Epithelial cell of proximal tubule (primary cell): ENCODE measurements around the gene PCNX2. TPM values are rescaled to one million over a fixed set of nuclear protein-coding genes. Genes with fewer than 3 reads are reported as not detected.

Experiments used
- DNase-seq: peaks from one replicate; pipeline ENCODE4 v3.0.0-alpha.2; 2011; ENCODE audit warnings: low read depth
- H3K4me3 ChIP-seq: 2 replicates; pipeline ENCODE4 v1.5.1; 2011; ENCODE audit warnings: low read depth, mild to moderate bottlenecking, low read length
- total RNA-seq: library from RNA; depleted of rRNA; stranded (reverse); fragments of >200 nt; gene quantifications from 2 replicates; pipeline ENCODE4 v1.2.3, GENCODE V29; 2015
- TF ChIP-seq, protein P1 (sequence below): conservative IDR thresholded peaks from 2 replicates; pipeline ENCODE4 v1.5.1; 2012; ENCODE audit warnings: low read depth, mild to moderate bottlenecking, low read length

PCNX2 gene
- total RNA-seq, 1 donor from 2014 or later, result 11.4 TPM

GRCh38 chr1:233015965-233016364, 279.6 kb downstream of the PCNX2 start:
- TF ChIP-seq, protein P1, sequence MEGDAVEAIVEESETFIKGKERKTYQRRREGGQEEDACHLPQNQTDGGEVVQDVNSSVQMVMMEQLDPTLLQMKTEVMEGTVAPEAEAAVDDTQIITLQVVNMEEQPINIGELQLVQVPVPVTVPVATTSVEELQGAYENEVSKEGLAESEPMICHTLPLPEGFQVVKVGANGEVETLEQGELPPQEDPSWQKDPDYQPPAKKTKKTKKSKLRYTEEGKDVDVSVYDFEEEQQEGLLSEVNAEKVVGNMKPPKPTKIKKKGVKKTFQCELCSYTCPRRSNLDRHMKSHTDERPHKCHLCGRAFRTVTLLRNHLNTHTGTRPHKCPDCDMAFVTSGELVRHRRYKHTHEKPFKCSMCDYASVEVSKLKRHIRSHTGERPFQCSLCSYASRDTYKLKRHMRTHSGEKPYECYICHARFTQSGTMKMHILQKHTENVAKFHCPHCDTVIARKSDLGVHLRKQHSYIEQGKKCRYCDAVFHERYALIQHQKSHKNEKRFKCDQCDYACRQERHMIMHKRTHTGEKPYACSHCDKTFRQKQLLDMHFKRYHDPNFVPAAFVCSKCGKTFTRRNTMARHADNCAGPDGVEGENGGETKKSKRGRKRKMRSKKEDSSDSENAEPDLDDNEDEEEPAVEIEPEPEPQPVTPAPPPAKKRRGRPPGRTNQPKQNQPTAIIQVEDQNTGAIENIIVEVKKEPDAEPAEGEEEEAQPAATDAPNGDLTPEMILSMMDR, result no peak
- no peak for DNase-seq
- H3K4me3 ChIP-seq, result no peak overlapping the region

DNA sequence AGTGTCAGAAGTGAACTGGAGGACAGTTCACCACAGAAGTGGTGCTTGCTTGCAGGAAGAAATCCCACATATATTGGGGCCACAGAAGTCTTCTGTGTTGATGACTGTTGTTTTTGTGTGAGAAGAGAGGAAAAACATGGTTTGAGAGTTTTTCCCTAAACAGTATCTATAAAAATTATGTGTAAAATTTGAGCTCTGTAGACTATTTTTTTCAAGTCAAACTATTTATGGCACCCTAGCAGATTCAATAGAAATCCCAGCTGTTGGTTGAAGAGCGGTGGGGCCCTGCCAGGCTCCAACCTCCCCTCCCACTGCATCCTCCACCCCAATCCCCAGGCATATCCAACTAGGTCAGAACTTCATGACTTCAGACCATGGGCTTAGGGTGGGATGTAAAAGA, 283.5 kb downstream of the PCNX2 start:
- no peak overlapping the region for H3K4me3 ChIP-seq
- no peak for DNase-seq
- TF ChIP-seq, protein P1, result no peak

DNA sequence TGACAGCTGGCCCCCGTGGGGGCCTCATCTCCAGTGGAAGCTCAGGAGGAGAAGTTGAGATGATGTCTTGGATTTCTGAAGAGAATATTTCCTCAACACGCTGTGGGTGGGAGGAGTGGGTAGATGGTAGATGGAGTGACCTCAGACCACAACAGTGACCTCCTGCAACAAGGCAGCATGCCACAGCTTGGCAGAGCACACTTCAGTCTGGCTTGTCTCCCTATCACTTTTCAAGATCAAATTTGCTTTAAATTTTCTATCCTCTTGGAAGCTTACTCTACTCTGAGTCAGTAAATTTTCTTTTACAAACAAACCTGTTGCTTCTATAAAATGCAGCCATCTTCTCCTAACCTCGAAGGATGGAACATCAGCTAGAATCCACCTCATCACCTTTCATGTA, 285.4 kb downstream of the PCNX2 start:
- DNase-seq, result no peak

GRCh38 chr1:233006541-233006973, 289.0 kb downstream of the PCNX2 start:
- TF ChIP-seq, protein P1, result no peak
- H3K4me3 ChIP-seq, result no peak overlapping the region
- DNase-seq, result no peak

More for the DNA sequence above, 285.4 kb downstream of the PCNX2 start:
- TF ChIP-seq, protein P1, result no peak
- no peak overlapping the region for H3K4me3 ChIP-seq

DNA sequence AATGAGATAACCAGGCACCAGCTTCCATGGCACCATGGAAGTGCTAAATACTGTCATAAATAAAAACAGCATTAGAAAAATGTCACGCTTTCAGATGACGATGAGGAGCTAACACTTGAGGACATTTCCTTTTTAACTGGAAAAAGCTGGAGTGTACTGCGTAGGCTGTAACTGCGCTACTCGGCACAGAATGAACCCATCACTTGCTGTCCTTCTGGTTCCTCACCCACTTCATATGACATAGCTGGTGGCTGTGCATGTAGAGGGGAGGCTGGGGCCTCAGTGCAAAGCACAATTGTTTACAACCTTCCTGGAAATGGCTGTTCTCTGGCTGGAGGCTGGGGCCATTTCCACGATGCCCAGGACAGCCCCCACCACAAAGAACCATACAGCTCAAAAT, 289.4 kb downstream of the PCNX2 start:
- no peak for DNase-seq
- no peak overlapping the region for H3K4me3 ChIP-seq
- TF ChIP-seq, protein P1, result no peak

- TF ChIP-seq, protein P1, result no peak
- no peak for DNase-seq
- no peak overlapping the region for H3K4me3 ChIP-seq
Observed at GRCh38 chr1:233005703-233006102, 289.8 kb downstream of the PCNX2 start.

GRCh38 chr1:233005156-233005555, 290.4 kb downstream of the PCNX2 start:
- TF ChIP-seq, protein P1, result no peak
- DNase-seq, result no peak

More at GRCh38 chr1:233005156-233005555, 290.4 kb downstream of the PCNX2 start:
- no peak overlapping the region for H3K4me3 ChIP-seq
